ENCODE results near the gene SYVN1. TPM values are rescaled to one million over a fixed set of nuclear protein-coding genes. Genes with fewer than 3 reads are reported as not detected.

The SYVN1 gene
- total RNA-seq, 2 donors from 2014 or later: 64.5 to 70.4 TPM

DNA sequence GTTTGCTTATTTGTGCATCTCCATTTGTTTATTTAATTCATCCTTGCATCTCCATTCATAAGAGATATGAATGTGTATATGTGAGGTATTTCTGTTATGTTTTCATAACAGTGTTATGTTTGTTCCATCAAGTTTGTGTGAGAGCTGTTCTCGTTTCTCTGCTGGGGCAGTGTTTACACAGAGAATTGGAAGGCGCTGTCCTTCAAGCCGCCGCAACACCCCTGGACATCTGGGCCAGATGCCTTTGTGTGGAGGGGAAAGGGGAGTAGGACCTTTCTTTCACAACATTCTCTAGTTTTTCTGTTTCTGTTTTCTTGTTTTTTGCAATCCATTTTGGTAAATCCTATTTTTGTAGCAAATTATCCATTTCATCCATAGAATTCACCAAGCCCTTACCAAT, 29.7 kb downstream of the SYVN1 start:
- intact Hi-C loops (cut with DNase I, micrococcal nuclease): no loop called here
- DNase-seq (no peak), ATAC-seq (no peak)

DNA sequence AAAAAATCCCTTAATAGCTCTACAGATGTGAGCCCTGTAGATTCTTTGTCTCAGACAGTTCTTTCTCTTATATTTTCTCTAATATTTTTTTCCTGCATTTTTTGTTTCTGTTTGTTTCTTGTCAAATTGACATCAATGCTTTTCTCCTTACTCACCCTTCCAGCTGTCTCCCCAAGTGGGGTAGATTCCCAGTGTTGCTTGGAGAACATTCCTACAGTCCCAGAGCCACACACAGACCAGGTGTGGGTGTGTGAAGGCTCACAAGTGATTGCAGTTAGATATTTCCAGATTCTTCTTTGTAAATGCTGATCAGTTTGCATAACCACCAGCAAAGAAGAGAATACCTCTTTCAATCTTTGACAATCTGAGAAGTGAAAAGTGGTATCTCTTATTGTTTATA, 30.8 kb downstream of the SYVN1 start:
- no peak for ATAC-seq
- no peak for DNase-seq

GRCh38 chr11:65102142-65103095, 31.9 kb downstream of the SYVN1 start:
- no peak for DNase-seq
- ATAC-seq: no peak
- intact Hi-C loops (cut with DNase I, micrococcal nuclease): no loop called here

More for the DNA sequence above, 30.8 kb downstream of the SYVN1 start:
- intact Hi-C loops (cut with DNase I, micrococcal nuclease): no loop called here

DNA sequence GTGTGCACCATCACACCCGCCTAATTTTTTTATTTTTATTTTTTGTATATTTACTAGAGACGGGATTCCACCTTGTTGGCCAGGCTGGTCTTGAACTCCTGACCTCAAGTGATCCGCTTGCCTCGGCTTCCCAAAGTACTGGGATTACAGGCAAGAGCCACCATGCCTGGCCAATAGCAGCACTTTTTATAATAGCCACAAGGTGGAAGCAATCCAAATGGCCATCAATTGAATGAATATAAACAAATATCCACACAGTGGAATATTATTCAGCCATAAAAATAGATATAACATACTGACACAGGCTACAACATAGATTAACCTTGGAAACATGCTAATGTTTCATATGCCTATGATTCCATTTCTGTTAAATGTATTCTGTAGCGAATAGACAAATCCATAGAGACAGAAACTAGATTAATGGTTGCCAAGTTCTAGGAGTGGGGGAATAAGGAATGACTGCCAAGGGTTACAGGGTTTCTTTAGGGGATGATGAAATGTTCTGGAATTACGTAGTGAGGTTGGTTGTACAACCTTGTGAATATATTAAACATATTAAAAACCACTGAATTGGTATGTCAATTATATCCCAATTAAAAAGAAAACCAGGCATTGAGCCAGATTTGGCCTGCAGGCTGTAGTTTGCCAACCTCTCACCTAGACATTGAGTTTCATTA, 33.5 kb downstream of the SYVN1 start:
- ATAC-seq (no peak), DNase-seq (no peak)
- intact Hi-C loops (cut with DNase I, micrococcal nuclease): no loop called here

DNA sequence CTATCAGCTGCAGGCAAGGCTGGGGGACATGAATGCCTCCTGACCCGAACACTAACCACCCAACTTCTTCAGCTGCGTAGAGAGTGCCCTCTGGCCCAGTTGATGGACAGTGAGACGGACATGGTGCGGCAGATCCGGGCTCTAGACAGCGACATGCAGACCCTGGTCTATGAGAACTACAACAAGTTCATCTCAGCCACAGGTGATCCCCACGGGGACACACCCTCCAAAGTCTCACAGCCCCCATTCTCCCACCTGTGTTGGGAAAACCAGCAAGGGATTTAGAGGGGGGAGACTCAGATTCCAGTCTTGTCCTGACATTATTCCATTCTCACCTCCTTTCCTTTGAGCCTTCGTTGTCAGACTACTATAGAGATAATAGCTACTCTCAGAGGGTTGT, 37.4 kb downstream of the SYVN1 start:
- ATAC-seq: no peak
- intact Hi-C loops (cut with DNase I, micrococcal nuclease): no loop called here
- DNase-seq: no peak

DNA sequence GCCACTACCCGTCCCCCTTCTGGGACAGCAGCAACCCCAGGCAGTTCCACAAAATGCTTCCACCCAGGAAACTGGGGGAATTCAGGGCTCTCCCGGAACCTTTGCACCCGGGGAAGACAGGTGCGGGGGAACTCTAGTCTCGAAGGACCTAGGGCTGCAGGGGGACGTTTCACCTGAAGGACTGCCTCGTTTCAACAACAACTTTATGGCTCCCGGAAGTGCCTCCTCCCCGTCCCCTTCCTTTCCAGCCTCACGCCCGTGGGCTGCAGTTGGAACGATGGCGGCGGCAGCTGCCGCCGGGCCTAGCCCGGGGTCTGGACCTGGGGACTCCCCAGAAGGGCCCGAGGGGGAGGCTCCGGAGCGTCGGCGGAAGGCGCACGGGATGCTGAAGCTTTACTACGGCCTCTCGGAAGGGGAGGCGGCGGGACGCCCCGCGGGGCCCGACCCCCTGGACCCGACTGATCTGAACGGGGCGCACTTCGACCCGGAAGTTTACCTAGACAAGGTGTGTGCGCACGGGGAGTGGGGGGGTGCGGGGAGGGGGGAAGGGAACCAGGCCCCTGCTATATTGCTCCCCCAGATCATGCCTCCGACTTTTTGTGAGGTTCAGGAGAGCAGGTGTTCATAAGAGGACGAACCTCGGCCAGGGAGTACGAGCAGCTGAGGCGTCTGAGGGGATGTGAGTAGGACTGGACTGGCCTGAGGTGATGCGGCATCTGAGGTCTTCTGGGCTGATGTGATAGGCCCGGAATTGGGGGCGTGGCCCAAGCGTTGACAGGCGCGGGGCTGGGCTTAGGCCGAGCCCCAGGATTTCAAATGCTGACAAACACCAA, 38.1 kb downstream of the SYVN1 start, which contains the start of gene VPS51:
VPS51 (plus strand) TSS at position 241 of the 833 bp plus-strand sequence; CDS start at position 278, 37 bp downstream.
- intact Hi-C loops (cut with DNase I, micrococcal nuclease): no loop called here
- DNase-seq (peak; percentile 92 to 94), ATAC-seq (peak; percentile 95)

- intact Hi-C loops (cut with DNase I, micrococcal nuclease): no loop called here
- no peak for ATAC-seq
- DNase-seq: no peak
Measured at GRCh38 chr11:65095427-65095826, 38.9 kb downstream of the SYVN1 start.

- DNase-seq (no peak), ATAC-seq (no peak)
- intact Hi-C loops (cut with DNase I, micrococcal nuclease): no loop called here
Measured at GRCh38 chr11:65090628-65091027, 43.7 kb downstream of the SYVN1 start.

GRCh38 chr11:65089621-65090020, 44.7 kb downstream of the SYVN1 start:
- intact Hi-C loops (cut with DNase I, micrococcal nuclease): no loop called here
- DNase-seq (no peak), ATAC-seq (no peak)

DNA sequence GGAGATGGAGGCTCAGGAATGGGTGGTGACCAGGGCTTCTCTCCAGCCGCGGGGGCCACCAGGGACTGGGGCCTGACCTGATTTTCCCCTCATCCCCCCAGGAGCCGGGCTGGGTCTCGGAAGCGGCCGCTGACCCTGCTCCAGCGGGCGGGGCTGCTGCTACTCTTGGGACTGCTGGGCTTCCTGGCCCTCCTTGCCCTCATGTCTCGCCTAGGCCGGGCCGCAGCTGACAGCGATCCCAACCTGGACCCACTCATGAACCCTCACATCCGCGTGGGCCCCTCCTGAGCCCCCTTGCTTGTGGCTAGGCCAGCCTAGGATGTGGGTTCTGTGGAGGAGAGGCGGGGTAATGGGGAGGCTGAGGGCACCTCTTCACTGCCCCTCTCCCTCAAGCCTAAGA, 46.5 kb downstream of the SYVN1 start:
- intact Hi-C loops (cut with DNase I, micrococcal nuclease): no loop called here
- DNase-seq (no peak), ATAC-seq (no peak)

GRCh38 chr11:65087216-65087615, 47.1 kb downstream of the SYVN1 start:
- ATAC-seq: no peak
- intact Hi-C loops (cut with DNase I, micrococcal nuclease): no loop called here
- no peak for DNase-seq

GRCh38 chr11:65086809-65087208, 47.5 kb downstream of the SYVN1 start:
- DNase-seq (no peak), ATAC-seq (no peak)
- intact Hi-C loops (cut with DNase I, micrococcal nuclease): no loop called here

DNA sequence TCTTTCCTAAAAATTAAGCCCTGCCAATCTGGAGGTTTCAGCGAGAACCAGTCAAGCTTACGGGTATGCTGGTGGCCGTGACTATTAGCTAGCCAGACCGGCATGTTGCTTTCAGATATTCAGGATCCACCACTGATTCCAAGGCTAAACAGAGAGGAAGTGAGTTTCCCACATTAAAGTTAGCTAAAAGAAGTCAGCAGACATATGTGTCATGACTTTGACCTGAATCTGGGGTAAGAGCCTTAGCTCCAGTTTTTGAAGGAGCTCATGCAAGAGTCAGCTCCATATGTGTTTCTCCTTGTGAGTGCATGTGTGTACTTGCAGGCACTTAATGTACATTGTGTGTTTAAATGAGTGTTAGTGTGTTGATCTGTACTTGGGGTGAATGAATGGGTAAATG, 48.9 kb downstream of the SYVN1 start:
- intact Hi-C loops (cut with DNase I, micrococcal nuclease): no loop called here
- ATAC-seq (no peak), DNase-seq (no peak)

GRCh38 chr11:65084598-65085375, 49.5 kb downstream of the SYVN1 start:
- DNase-seq (no peak), ATAC-seq (peak; percentile 7)
- intact Hi-C loops (cut with DNase I, micrococcal nuclease): no loop called here

DNA sequence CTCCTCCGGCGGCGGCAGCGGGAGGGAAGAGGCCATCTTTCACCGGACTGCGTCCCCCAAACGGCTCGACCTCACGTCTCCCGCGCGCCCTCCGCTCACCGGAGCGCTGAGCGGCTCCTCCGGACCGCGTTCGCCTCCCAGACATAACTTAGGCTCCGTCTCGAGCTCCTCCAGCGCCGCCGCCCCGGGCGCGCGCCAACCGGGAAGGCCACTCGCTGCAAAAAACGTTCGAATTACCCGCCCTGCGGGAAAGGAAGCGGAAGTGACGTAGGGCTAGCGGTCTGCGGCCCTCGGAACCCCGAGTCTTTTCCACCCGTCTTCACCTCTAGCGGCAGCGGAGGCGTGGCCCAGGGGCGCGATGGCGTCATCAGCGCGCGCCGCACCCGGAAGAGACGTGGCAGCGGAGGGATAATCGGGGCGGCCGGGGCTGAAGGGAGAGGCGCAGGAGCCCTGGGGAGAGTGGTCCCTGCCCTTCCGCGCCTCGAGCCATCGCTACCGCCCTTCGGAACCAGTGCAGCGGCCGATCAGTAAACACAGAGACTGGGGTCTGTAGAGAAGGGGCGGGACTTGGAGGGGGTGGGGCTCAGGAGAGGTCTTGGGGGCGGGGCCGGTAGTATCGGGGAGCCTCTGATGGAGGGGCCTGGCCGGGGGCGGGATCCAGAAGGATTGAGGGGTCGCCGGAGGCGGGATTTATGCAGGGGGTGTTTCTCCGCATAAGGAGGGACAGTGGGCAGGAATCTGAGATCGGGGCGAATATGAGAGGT, 50.3 kb downstream of the SYVN1 start, which contains the start of the genes CDCA5 and ZFPL1:
CDCA5 (minus strand) TSS at position 207 of the 764 bp plus-strand sequence; CDS start at position 145, 62 bp downstream.
ZFPL1 (plus strand) TSS at position 389 of the 764 bp plus-strand sequence. CDS start 477 bp downstream, outside the sequence.
- ATAC-seq (peak; percentile 98), DNase-seq (peak; percentile 93 to 95)
- intact Hi-C loops (cut with DNase I, micrococcal nuclease): no loop called here

DNA sequence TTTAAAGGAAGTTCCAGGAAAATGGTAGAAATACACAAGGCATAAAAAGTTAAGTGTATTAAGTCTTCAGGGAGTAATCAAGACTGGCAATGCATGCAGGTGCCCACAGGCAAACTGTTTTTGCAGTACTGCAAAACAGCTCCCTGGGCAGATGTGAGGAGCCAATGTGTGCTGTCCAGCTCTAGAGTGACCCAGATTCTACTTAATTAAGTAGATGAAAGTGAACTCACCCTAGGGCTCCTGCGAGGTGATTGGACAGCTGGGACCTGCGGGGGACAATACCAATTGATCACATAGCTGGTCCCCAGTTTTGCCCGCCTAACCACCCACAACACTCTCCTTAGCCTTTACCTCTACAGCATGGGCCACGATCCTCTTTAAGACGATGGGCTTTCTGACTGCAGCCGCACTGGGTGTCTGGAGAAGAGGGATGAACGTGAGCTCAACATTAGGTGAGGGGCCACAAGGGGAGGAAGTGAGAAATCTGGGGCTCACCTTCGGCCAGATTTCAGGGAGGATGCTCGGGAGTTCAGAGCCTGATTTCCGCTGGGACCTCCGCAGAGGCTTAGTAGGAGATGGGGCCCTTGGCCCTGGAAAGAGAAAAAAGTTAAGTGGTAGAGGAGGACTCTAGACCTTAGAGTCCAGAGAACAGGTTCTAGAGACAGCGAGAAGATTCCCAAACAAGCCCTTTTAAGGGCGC, 51.0 kb downstream of the SYVN1 start:
- DNase-seq: no peak
- intact Hi-C loops (cut with DNase I, micrococcal nuclease): no loop called here
- ATAC-seq: no peak

GRCh38 chr11:65078786-65079342, 55.5 kb downstream of the SYVN1 start:
- DNase-seq (no peak), ATAC-seq (no peak)
- intact Hi-C loops (cut with DNase I, micrococcal nuclease): no loop called here

All from left colon (tissue), 2 donors.